Left ventricle myocardium inferior (tissue), 1 donor: ENCODE data around the gene SOX6. TPM values are rescaled to one million over a fixed set of nuclear protein-coding genes. Genes with fewer than 3 reads are reported as not detected.

Experiments used
- DNase-seq: peaks from one replicate; pipeline ENCODE4 v3.0.0-alpha.2; 2020
- H3K27ac ChIP-seq: fragments of 200-600 bp; replicated peaks from 2 replicates; pipeline ENCODE4 v1.8.0; 2021
- H3K27me3 ChIP-seq: fragments of 200-600 bp; 2 replicates; pipeline ENCODE4 v1.8.0; 2021; ENCODE audit warnings: low read depth
- H3K36me3 ChIP-seq: fragments of 200-600 bp; 2 replicates; pipeline ENCODE4 v1.8.0; 2021
- H3K4me1 ChIP-seq: fragments of 200-600 bp; 2 replicates; pipeline ENCODE4 v1.8.0; 2021
- H3K4me3 ChIP-seq: fragments of 200-600 bp; 2 replicates; pipeline ENCODE4 v1.8.0; 2021; ENCODE audit warnings: mild to moderate bottlenecking, moderate library complexity
- H3K9me3 ChIP-seq: fragments of 200-600 bp; replicated peaks from 2 replicates; pipeline ENCODE4 v1.8.0; 2021
- intact Hi-C: fragments of 100-400 bp; cut with micrococcal nuclease; formaldehyde crosslinking; loops from one replicate; pipeline ENCODE4 v1.11.0; 2022
- total RNA-seq: library from RNA; stranded (reverse); fragmentation: NEBNext Ultra II Directional; extraction: Animal tissue kit (Norgen Biotek cat#: 25700); gene quantifications from one replicate; pipeline ENCODE4 v1.2.1, GENCODE V29; 2021
- TF ChIP-seq, protein P1 (sequence below): fragments of 200-600 bp; IDR thresholded peaks from 2 replicates; pipeline ENCODE4 v1.8.0; 2021; ENCODE audit warnings: antibody characterized with exemption, mild to moderate bottlenecking, borderline replicate concordance
- donor health status: DM: no; HTN: yes; CAD: no; lungs with severe emphysema.

SOX6 gene
- total RNA-seq, 1 donor from 2014 or later, result 20.2 TPM

GRCh38 chr11:16186680-16187079, 169.7 kb downstream of the SOX6 start:
- no peak overlapping the region for H3K27ac ChIP-seq
- no peak for DNase-seq
- H3K27me3 ChIP-seq, result no peaks in the 10 kb centered on the region
- H3K36me3 ChIP-seq, result no peaks in the 10 kb centered on the region
- no peak overlapping the region for H3K4me3 ChIP-seq
- no peaks in the 10 kb centered on the region for H3K9me3 ChIP-seq
- TF ChIP-seq, protein P1, sequence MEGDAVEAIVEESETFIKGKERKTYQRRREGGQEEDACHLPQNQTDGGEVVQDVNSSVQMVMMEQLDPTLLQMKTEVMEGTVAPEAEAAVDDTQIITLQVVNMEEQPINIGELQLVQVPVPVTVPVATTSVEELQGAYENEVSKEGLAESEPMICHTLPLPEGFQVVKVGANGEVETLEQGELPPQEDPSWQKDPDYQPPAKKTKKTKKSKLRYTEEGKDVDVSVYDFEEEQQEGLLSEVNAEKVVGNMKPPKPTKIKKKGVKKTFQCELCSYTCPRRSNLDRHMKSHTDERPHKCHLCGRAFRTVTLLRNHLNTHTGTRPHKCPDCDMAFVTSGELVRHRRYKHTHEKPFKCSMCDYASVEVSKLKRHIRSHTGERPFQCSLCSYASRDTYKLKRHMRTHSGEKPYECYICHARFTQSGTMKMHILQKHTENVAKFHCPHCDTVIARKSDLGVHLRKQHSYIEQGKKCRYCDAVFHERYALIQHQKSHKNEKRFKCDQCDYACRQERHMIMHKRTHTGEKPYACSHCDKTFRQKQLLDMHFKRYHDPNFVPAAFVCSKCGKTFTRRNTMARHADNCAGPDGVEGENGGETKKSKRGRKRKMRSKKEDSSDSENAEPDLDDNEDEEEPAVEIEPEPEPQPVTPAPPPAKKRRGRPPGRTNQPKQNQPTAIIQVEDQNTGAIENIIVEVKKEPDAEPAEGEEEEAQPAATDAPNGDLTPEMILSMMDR, result no peak
- intact Hi-C loops, result no loop called here
- peaks cover 15% of the 10 kb centered on the region for H3K4me1 ChIP-seq

GRCh38 chr11:16185042-16185441, 171.3 kb downstream of the SOX6 start:
- H3K4me3 ChIP-seq, result no peak overlapping the region
- H3K4me1 ChIP-seq, result peaks cover 8% of the 10 kb centered on the region
- no peaks in the 10 kb centered on the region for H3K36me3 ChIP-seq
- TF ChIP-seq, protein P1, result no peak
- no peaks in the 10 kb centered on the region for H3K9me3 ChIP-seq
- H3K27me3 ChIP-seq, result no peaks in the 10 kb centered on the region
- intact Hi-C loops, result no loop called here
- H3K27ac ChIP-seq, result no peak overlapping the region
- no peak for DNase-seq

DNA sequence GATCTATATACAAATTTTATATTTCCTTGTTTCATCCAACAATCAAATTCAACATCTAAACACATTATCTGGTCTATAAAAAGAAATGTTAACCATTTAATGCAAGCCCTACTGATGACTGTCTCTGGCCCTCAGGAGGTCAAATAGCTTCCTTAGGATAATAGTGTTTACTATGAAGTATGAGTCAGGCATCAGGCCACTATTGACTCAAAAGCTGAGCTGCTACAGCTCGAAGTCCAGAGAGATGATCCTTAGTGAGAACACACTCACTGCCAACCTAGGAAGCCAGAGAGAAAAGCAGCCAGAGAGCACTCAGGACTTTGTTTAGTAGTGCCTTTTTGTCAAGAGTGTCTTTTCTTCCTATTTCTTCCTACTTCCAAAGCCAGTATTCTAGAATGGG, 171.8 kb downstream of the SOX6 start:
- Histone ChIP-seq H3K9me3 (no peaks in the 10 kb centered on the region), H3K27me3 (no peaks in the 10 kb centered on the region), H3K27ac (no peak overlapping the region), H3K36me3 (no peaks in the 10 kb centered on the region), H3K4me1 (peaks cover 8% of the 10 kb centered on the region), H3K4me3 (no peak overlapping the region)
- TF ChIP-seq, protein P1, result no peak
- DNase-seq, result no peak
- intact Hi-C loops, result no loop called here

DNA sequence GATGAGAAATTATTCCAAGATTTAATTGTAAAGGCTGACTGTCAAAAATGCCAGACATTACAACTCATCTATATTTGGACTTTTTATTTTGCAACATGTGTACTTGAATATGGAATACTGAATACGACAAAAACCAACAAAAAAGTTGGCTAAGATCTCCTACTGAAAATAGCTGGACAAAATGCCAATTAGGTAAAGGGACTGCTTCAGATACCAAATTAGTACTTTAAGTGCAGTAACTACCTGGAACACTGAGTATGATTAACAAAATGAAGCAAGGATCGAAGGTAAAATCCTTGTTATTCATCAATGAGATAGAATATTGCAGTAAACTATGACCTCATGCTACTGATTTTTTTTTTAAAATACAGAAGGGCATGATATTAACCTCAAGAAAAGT, 173.8 kb downstream of the SOX6 start:
- H3K27me3 ChIP-seq, result no peaks in the 10 kb centered on the region
- no peak overlapping the region for H3K4me3 ChIP-seq
- no peak for DNase-seq
- intact Hi-C loops, result no loop called here
- TF ChIP-seq, protein P1, result no peak
- H3K27ac ChIP-seq, result no peak overlapping the region
- H3K36me3 ChIP-seq, result no peaks in the 10 kb centered on the region
- H3K9me3 ChIP-seq, result no peaks in the 10 kb centered on the region
- H3K4me1 ChIP-seq, result peaks cover 8% of the 10 kb centered on the region

DNA sequence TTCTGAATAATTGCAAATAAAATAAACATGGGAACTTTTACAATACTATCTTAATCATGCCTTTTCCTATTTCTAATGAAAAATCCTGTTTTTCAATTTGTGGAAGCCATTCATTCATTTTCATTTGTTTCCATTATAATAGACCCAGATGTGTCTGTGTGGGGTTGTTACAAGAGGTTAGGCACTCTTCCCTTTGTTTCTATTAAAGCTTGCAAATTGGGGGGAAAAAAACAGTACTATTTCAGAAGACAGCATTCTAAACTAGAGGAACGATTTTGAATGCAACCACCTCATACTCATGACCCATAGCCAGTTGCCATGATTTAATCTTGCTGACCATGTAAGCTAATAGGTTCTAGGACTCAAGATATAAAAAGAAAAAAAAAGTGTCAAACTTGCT, 175.5 kb downstream of the SOX6 start:
- TF ChIP-seq, protein P1, result no peak
- Histone ChIP-seq H3K4me3 (no peak overlapping the region), H3K9me3 (no peaks in the 10 kb centered on the region), H3K4me1 (peaks cover 8% of the 10 kb centered on the region), H3K36me3 (no peaks in the 10 kb centered on the region), H3K27ac (no peak overlapping the region), H3K27me3 (no peaks in the 10 kb centered on the region)
- intact Hi-C loops, result no loop called here
- no peak for DNase-seq

DNA sequence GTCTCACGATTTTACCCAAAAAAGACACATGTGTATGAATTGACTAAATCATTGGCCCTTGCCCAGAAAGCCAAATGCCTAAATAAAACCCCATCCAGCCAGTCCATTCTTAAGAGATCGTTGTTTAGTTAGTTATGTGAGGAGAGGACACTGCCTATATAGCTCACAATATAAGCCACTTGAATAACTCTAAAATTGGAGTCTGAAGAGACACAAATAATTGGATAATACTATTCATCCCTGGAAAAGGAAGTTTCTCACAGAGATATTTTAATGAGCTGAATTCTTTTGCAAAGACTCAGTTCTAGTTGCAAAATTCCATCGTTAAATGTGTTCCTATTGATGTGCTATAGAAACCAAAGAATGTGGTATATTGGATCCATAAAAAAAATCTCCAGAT, 176.7 kb downstream of the SOX6 start:
- TF ChIP-seq, protein P1, result no peak

More for the DNA sequence above, 176.7 kb downstream of the SOX6 start:
- Histone ChIP-seq H3K27me3 (no peaks in the 10 kb centered on the region), H3K4me1 (peaks cover 8% of the 10 kb centered on the region), H3K4me3 (no peak overlapping the region), H3K9me3 (no peaks in the 10 kb centered on the region), H3K36me3 (no peaks in the 10 kb centered on the region), H3K27ac (no peak overlapping the region)
- DNase-seq, result no peak
- intact Hi-C loops, result no loop called here
